HepG2 (cell line): Measurements from ENCODE around the gene LATS2. TPM values are rescaled to one million over a fixed set of nuclear protein-coding genes. Genes with fewer than 3 reads are reported as not detected.

ENCODE experiments used
- FLYWCH1 ChIP-seq: sonication (generic); formaldehyde crosslinking; IDR thresholded peaks from 2 replicates; pipeline ENCODE4 v1.8.1; 2023; ENCODE audit warnings: mild to moderate bottlenecking, missing genetic modification reagents
- GABPB1 ChIP-seq: IDR thresholded peaks from 2 replicates; pipeline ENCODE4 v1.6.1; 2016; ENCODE audit warnings: mild to moderate bottlenecking, missing genetic modification reagents, moderate library complexity, missing compliant biosample characterization
- HOXA3 ChIP-seq: sonication (generic); formaldehyde crosslinking; IDR thresholded peaks from 2 replicates; pipeline ENCODE4 v1.5.0; 2020; ENCODE audit warnings: missing genetic modification reagents
- NFRKB ChIP-seq: fragments of 450-650 bp; IDR thresholded peaks from 2 replicates; pipeline ENCODE4 v1.6.1; 2017
- POLR2A ChIP-seq, 2 experiments: IDR thresholded peaks; 2 replicates each; pipeline ENCODE4 v1.6.1; 2011; ENCODE audit warnings: low read depth in 2 of 2, low read length in 2 of 2, mild to moderate bottlenecking in 1 of 2, moderate library complexity in 1 of 2; ENCODE audit not compliant: insufficient read depth in 1 of 2
- RCOR2 ChIP-seq: IDR thresholded peaks from 2 replicates; pipeline ENCODE4 v1.6.1; 2016; ENCODE audit warnings: missing biosample characterization, missing genetic modification reagents
- SP5 ChIP-seq: IDR thresholded peaks from 2 replicates; pipeline ENCODE4 v1.6.1; 2016; ENCODE audit warnings: low read depth, borderline replicate concordance
- TEAD2 ChIP-seq: sonication (generic); formaldehyde crosslinking; IDR thresholded peaks from 2 replicates; pipeline ENCODE4 v1.9.0; 2021; ENCODE audit warnings: missing genetic modification reagents
- ZNF124 ChIP-seq: sonication (generic); formaldehyde crosslinking; IDR thresholded peaks from 2 replicates; pipeline ENCODE4 v1.4.0; 2020; ENCODE audit warnings: missing genetic modification reagents
- ZNF263 ChIP-seq: sonication (generic); formaldehyde crosslinking; IDR thresholded peaks from 2 replicates; pipeline ENCODE4 v1.4.0; 2020; ENCODE audit warnings: missing genetic modification reagents
- ZNF552 ChIP-seq: sonication (generic); formaldehyde crosslinking; IDR thresholded peaks from 2 replicates; pipeline ENCODE4 v1.9.0; 2022; ENCODE audit warnings: missing genetic modification reagents, mild to moderate bottlenecking, borderline replicate concordance
- ZNF75D ChIP-seq: sonication (generic); formaldehyde crosslinking; IDR thresholded peaks from 2 replicates; pipeline ENCODE4 v1.8.1; 2023; ENCODE audit warnings: missing genetic modification reagents, mild to moderate bottlenecking, borderline replicate concordance
- polyA plus RNA-seq, 8 experiments: library from polyadenylated mRNA; depleted of rRNA in 3 of 8; stranded (reverse) in 7 of 8; unstranded in 1 of 8; fragments of >200 nt; fragmentation: Illumina TruSeq in 4 of 8; extraction: Trizol in 4 of 8; gene quantifications; 2 replicates each; pipeline versions ENCODE4 v1.2.1 to v1.2.3, GENCODE V29; 2011 to 2016; ENCODE audit warnings: low read depth in 4 of 8, missing spikeins in 1 of 8, mixed read lengths in 1 of 8; ENCODE audit not compliant: insufficient read depth in 1 of 8
- total RNA-seq, 5 experiments: library from RNA; depleted of rRNA; stranded (reverse); fragments of >200 nt; fragmentation: Illumina TruSeq; extraction: Trizol; gene quantifications; 2 replicates each; pipeline ENCODE4 v1.2.3, GENCODE V29; 2016; ENCODE audit warnings: low read depth in 1 of 5
- TF ChIP-seq, protein P1 (sequence below): sonication (generic); formaldehyde crosslinking; IDR thresholded peaks from 2 replicates; pipeline ENCODE4 v1.5.0; 2020; ENCODE audit warnings: missing genetic modification reagents
- TF ChIP-seq, protein P2 (sequence below): sonication (generic); formaldehyde crosslinking; IDR thresholded peaks from 2 replicates; pipeline ENCODE4 v1.4.0; 2020; ENCODE audit warnings: missing genetic modification reagents
- TF ChIP-seq, protein P3 (sequence below): sonication (generic); formaldehyde crosslinking; IDR thresholded peaks from 2 replicates; pipeline ENCODE4 v1.4.0; 2020; ENCODE audit warnings: missing genetic modification reagents
- TF ChIP-seq, protein P4 (sequence below): IDR thresholded peaks from 2 replicates; pipeline ENCODE4 v1.6.1; 2012; ENCODE audit warnings: inconsistent platforms
- TF ChIP-seq, protein P5 (sequence below): sonication (generic); formaldehyde crosslinking; IDR thresholded peaks from 2 replicates; pipeline ENCODE4 v1.4.0; 2020; ENCODE audit warnings: low read depth, missing genetic modification reagents
- TF ChIP-seq, protein P6 (sequence below): sonication (generic); formaldehyde crosslinking; conservative IDR thresholded peaks from 2 replicates; pipeline ENCODE4 v1.8.0; 2022; ENCODE audit warnings: missing genetic modification reagents

LATS2 gene
- total and polyA plus RNA-seq, 2 of the 13 experiments (the other 11 are each of a cell fraction or from before 2014, with no cell fraction given), result 7.3 to 8.5 TPM

DNA sequence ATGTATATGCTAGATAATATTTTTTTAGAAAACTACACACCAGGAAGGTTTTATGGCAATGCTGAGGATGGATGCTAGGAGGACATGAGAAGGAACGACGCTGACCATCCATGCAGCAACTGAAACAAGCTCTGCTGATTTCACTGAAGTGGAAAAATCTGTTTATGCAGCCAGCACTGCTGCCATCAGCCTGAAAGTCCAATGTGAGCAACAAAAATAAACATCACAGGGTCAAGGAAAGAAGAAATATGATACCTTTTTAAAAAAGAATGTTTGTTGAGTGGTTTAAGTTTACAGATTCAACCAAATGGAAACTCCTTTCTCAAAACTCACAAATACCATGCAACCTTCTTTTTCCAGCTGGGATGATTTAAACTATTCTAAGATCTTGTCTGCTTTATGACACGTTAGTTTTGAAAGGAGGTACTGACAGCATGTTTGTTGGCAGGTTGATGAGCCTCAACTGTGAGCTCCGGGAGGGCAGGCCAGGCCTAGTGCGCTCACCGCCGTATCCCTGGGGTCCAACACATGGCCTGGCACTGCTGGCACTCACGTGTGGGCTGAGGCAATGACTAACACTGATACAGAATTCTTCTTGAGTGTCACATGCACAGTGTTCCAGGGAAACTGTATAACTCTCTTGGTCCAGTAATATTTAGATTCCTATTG, 46.8 kb downstream of the LATS2 start (continued):
- TF ChIP-seq, protein P1, sequence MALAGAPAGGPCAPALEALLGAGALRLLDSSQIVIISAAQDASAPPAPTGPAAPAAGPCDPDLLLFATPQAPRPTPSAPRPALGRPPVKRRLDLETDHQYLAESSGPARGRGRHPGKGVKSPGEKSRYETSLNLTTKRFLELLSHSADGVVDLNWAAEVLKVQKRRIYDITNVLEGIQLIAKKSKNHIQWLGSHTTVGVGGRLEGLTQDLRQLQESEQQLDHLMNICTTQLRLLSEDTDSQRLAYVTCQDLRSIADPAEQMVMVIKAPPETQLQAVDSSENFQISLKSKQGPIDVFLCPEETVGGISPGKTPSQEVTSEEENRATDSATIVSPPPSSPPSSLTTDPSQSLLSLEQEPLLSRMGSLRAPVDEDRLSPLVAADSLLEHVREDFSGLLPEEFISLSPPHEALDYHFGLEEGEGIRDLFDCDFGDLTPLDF, result no peak
- TF ChIP-seq POLR2A (IDR thresholded peaks at IDR 0.05; ENCODE audit: insufficient read depth in 1 of 2, low read depth in 2 of 2, low read length in 2 of 2), result peak in 1 of 2 experiments; percentile 38; a peak in 1 of 4 replicates
- TF ChIP-seq, protein P2, sequence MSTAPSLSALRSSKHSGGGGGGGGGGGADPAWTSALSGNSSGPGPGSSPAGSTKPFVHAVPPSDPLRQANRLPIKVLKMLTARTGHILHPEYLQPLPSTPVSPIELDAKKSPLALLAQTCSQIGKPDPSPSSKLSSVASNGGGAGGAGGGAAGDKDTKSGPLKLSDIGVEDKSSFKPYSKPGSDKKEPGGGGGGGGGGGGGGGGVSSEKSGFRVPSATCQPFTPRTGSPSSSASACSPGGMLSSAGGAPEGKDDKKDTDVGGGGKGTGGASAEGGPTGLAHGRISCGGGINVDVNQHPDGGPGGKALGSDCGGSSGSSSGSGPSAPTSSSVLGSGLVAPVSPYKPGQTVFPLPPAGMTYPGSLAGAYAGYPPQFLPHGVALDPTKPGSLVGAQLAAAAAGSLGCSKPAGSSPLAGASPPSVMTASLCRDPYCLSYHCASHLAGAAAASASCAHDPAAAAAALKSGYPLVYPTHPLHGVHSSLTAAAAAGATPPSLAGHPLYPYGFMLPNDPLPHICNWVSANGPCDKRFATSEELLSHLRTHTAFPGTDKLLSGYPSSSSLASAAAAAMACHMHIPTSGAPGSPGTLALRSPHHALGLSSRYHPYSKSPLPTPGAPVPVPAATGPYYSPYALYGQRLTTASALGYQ, result peak; percentile 68
- TF ChIP-seq HOXA3, result peak; percentile 47; the same call in 1 of the 2 replicates
- TF ChIP-seq ZNF552 (CRISPR knock-in tag), result no peak
- no peak for TF ChIP-seq ZNF75D (CRISPR knock-in tag)
- TF ChIP-seq TEAD2 (CRISPR knock-in tag), result no peak
- TF ChIP-seq, protein P3, sequence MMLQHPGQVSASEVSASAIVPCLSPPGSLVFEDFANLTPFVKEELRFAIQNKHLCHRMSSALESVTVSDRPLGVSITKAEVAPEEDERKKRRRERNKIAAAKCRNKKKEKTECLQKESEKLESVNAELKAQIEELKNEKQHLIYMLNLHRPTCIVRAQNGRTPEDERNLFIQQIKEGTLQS (CRISPR knock-in tag), result no peak
- no peak for TF ChIP-seq NFRKB
- no peak for TF ChIP-seq ZNF263 (CRISPR knock-in tag)
- TF ChIP-seq, protein P4, sequence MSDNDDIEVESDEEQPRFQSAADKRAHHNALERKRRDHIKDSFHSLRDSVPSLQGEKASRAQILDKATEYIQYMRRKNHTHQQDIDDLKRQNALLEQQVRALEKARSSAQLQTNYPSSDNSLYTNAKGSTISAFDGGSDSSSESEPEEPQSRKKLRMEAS, result peak; percentile 85
- TF ChIP-seq ZNF124 (CRISPR knock-in tag), result no peak
- 0 out of 2 replicates have a peak, but pooled peaks have one; percentile 23 for TF ChIP-seq SP5 (CRISPR knock-in tag)
- TF ChIP-seq FLYWCH1, result no peak
- TF ChIP-seq GABPB1 (CRISPR knock-in tag), result peak; percentile 26; the same call in 1 of the 2 replicates
- TF ChIP-seq, protein P5, sequence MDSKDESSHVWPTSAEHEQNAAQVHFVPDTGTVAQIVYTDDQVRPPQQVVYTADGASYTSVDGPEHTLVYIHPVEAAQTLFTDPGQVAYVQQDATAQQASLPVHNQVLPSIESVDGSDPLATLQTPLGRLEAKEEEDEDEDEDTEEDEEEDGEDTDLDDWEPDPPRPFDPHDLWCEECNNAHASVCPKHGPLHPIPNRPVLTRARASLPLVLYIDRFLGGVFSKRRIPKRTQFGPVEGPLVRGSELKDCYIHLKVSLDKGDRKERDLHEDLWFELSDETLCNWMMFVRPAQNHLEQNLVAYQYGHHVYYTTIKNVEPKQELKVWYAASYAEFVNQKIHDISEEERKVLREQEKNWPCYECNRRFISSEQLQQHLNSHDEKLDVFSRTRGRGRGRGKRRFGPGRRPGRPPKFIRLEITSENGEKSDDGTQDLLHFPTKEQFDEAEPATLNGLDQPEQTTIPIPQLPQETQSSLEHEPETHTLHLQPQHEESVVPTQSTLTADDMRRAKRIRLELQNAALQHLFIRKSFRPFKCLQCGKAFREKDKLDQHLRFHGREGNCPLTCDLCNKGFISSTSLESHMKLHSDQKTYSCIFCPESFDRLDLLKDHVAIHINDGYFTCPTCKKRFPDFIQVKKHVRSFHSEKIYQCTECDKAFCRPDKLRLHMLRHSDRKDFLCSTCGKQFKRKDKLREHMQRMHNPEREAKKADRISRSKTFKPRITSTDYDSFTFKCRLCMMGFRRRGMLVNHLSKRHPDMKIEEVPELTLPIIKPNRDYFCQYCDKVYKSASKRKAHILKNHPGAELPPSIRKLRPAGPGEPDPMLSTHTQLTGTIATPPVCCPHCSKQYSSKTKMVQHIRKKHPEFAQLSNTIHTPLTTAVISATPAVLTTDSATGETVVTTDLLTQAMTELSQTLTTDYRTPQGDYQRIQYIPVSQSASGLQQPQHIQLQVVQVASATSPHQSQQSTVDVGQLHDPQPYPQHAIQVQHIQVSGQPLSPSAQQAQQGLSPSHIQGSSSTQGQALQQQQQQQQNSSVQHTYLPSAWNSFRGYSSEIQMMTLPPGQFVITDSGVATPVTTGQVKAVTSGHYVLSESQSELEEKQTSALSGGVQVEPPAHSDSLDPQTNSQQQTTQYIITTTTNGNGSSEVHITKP (CRISPR knock-in tag), result 0 out of 2 replicates have a peak, but pooled peaks have one; percentile 24
- TF ChIP-seq RCOR2 (CRISPR knock-in tag), result 0 out of 2 replicates have a peak, but pooled peaks have one; percentile 29
- TF ChIP-seq, protein P6, sequence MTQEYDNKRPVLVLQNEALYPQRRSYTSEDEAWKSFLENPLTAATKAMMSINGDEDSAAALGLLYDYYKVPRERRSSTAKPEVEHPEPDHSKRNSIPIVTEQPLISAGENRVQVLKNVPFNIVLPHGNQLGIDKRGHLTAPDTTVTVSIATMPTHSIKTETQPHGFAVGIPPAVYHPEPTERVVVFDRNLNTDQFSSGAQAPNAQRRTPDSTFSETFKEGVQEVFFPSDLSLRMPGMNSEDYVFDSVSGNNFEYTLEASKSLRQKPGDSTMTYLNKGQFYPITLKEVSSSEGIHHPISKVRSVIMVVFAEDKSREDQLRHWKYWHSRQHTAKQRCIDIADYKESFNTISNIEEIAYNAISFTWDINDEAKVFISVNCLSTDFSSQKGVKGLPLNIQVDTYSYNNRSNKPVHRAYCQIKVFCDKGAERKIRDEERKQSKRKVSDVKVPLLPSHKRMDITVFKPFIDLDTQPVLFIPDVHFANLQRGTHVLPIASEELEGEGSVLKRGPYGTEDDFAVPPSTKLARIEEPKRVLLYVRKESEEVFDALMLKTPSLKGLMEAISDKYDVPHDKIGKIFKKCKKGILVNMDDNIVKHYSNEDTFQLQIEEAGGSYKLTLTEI, result no peak
